LoVo (cell line): ENCODE measurements around the gene CELF1.

Experiments
- DNase-seq: peaks from one replicate; pipeline ENCODE4 v3.0.0-alpha.2; 2016; ENCODE audit warnings: low spot score

Gene CELF1

DNA sequence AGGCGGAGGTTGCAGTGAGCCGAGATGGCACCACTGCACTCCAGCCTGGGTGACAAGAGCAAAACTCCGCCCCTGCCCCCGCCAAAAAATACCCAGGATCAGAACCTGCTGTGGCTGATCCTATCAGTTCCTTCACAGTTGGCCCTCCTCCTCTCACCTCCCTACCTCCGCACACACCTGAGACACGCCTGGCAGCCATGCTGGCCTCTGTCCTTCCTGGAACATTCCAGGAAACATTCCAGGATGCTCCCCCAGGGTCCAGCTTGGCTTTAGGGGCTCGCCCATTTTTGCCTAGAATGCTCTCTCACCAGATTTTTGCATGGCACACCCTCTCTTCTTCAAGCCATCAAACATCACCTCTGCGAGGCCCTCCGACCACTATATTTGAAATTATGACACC, 106.1 kb downstream of the CELF1 start:
- no peak for DNase-seq

DNA sequence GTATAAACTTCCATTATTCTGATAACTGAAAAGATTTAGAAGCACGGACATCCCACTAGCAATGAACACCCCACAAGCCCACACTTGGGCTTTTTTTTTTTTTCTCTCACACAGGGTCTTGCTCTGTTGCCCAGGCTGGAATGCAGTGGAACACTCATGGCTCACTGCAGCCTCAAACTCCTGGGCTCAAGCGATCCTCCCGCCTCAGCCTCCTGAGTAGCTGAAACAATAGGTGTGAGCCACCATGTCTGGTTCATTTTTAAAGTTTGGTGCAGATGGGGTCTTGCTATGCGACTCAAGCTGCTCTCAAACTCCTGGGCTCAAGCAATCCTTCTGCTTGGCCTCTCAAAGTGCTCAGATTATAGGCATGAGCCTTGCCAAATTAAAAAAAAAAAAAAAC, 107.1 kb downstream of the CELF1 start:
- no peak for DNase-seq

DNA sequence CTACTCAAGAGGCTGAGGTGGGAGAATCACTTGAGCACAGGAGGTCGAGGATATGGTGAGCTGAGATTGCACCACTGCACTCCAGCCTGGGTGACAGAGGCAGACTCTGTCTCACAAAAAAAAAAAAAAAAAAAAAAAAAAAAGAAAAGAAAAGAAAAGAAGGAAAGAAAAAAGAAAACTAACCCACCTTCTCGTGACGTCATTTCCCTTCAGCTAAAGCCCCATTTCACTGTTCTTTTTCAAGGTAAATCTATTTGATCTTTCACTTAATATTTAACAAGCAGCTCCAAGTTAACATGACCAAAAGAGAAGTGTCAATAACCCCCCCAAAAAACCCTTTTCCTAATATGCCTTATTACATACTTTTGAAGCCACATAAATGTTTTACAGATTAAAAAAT, 109.1 kb downstream of the CELF1 start:
- DNase-seq = no peak

DNA sequence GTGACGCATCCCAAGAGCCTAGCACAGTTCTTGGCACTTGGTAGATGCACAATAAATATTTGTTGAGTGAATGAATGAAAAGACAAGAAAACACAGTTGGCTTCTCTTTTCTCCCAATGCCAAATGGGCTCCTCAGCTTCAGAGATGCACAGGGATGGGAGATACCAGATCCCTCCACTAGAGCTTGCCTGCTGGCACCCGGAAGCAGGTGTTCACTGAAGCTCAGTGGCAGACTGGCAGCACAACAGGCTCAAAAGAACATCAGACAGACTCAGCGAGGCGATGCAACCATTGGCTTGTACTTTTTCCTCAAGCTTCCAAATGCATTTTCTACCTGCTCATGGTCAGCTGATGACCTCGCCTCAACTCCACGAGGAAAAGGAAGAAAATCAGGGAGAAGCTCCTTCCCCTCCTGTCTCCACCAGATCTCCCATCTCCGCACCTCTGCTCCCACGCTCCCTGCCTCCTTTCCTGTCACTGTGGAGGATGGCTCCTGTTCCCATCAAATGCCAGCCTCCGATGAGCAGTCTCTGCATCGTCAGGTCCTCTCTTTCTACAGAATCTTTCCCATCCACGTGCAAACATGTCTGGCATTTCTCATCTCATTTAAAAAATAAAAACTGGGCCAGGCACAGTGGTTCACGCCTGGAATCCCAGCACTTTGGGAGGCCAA, 109.8 kb downstream of the CELF1 start:
- DNase-seq = no peak

DNA sequence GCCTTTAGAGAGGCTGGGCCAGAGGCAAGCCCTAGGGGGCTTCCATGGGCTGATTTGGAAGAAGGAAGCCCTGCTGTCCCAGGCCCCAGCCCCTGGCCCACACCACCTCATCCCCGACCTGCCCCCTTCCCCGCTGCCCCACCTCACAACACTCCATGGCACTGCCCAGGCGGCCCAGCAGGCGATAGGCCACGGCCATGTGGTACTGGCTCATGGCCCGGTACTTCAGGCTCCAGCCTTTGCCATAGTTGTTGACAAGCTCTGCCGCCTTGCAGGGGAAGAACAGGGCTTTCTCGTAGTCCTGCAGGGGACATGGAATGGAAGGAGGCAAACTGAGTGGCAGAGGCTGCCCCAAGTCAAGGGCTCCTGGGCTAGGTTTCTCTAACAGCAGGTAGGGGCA, 110.4 kb downstream of the CELF1 start:
- no peak for DNase-seq

DNA sequence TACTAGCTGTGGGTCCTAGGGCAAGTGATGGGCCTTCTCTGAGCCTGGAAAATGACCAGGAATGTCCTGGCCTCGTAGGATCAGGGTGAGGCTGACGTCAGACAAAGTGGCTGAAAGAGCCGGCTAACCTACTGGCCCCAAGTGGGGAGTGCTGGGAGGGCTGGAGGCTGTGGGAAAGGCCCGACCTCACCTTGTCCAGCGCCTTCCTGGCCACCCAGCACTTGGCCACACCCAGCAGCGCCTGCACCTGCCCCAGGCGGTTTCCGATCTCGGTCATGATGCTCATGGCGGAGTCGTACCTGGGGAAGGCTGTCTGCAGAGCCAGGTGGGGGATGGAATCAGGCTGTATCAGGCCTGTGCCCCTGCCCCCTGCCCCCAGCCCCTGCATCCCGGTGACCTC, 111.5 kb downstream of the CELF1 start:
- no peak for DNase-seq

DNA sequence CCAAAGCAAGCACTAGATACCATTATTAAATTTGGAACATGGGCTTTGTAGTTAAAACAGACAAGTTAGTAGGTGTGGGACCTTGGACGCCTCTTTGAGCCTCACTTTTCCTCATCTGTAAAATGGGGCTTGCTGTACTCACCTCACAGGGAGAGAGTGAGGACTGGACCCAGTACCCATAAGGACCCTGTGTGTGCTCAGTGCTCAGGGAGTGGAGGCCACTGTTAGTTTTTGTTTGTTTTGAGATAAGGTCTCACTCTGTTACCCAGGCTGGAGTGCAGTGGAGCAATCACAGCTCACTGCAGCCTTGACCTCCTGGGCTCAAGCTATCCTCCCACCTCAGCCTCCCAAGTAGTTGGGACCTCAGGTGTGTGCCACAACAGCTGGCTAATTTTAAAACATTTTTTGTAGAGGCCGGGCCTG, 112.9 kb downstream of the CELF1 start:
- no peak for DNase-seq

DNA sequence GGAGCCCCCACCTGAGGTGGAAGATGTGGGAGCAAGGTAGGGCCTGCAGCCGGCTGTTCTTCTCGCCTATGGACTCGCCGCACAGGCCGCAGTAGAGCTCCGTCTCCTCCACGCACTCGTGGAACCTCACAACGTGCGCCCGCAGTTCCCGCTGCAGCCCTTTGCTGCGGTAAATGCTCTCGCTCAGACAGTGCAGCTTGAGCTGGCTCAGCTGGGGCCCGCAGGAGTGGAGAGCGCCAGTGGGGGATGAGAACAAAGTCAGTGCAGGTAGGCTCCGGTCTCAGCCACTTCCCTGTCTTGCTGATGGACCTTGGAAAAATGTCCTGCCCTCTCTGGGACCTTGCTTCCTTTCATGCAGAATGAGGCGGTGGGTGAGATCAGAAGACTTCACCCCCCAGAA, 114.2 kb downstream of the CELF1 start:
- no peak for DNase-seq

DNA sequence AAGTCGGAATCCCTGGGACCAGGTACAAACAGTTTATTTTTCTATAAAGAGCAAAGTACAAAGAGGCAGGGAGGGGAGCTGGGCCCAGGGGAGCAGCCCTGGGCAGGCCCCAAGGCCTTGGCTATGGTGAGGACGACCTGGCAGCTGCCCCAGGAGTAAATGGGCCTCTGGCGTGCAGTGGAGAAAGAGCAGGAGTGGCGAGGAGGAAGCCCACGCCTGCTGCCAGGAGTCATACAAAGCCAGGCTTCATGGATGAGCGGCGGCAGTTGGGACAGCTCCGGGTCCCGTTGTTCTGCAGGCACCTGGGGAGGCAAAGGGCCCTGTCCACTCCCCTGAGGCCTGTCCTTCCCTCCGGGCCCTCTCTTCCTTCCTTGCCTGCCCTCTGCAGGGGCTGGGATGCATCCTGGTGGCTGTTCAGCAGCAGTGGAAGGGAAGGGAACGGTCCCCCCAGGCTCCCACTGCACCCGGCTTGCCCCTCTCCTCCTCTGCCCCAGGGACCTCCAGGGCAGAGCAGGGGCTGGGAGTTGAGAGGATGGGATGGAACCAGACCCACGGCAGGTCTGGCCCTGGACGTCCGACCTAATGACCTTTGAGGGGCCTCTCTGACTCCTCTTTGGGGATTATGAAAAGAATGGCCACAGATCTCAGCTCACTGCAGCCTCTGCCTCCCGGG, 115.0 kb downstream of the CELF1 start:
- no peak for DNase-seq

DNA sequence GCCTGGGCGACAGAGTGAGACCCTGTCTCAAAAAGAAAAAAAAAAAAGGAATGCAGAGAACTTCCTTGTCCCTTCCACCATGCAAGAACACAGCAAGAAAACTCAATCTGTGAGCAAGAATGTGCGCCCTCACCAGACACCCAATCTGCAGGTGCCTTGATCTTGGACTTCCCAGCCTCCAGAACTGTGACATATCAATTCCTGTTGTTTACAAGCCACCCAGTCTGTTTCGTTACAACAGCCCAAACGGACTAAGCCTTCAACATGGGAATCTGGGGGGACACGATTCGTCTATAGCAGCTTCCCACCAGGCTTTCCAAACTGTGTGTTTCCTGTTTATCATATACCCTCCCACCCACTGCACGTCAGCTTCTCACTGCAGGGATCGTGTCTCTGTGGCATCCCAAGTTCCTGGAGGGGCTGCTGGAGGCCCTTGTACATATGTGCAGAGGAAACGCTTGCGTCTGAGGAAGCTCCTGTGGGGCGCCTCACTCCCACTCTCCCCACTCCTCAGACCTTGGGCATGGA, 115.7 kb downstream of the CELF1 start:
- DNase-seq = no peak

DNA sequence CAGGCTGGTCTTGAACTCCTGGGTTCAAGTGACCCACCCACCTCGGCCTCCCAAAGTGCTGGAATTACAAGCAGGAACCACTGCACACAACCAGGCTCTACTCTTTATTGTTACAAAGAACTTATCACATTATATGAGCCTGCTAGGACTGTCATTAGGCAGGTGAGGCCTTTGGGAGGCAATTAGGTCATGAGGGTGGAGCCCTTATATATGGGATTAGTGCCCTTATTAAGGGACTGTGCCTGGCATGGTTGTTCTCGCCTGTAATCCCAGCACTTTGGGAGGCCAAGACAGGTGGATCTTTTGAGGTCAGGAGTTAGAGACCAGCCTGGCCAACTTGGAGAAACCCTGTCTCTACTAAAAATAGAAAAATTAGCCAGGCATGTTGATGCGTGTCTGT, 116.2 kb downstream of the CELF1 start:
- no peak for DNase-seq

DNA sequence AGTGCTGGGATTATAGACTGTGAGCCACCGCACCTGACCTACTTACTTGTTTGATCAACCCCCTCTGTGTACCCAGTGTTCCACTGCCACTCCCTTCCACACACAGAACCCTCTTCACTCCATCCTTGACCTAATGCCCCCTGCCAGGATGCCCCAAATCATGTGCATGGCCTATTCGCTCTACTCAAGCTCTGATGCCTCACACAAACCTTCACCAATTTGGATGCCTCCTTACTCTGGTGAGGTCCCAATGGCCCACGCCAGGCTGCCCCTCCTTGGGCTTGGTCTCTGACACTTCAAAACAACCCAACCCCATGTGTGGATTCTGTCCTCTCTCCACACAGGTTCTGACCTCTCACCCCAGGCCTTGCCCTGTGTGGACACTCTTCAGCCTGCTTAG, 117.2 kb downstream of the CELF1 start:
- DNase-seq = no peak

DNA sequence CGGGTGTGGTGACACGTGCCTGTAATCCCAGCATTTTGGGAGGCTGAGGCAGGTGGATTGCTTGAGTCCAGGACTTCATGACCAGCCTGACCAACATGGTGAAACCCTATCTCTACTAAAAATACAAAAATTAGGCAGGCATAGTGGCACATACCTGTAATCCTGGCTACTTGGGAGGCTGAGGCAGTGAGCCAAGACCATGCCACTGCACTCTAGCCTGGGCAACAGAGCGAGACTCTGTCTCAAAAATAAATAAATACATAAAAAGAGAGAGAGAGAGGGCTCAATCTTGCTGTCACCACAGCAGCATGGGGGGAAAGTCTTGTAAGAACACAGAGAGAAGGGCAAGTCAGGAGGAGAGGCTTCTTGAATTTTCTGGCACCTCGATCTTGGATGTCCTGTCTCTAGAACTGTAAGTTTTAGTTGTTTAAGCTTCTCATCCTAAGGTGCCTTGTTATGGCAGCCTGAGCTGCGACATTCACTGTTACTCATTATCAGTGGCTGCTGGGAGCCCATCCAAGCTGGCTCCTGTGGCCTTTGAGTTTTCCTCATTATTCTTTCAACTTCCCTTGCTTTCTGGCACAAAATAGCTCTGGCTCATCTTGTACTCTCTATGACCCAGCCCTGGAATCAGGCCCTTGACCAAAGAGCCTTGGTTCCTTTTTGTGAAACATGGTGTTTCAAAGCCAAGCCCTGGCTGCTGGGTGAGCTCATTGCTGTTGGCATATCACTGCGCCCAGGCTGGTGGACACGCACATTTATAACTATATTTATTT, 118.7 kb downstream of the CELF1 start:
- no peak for DNase-seq

DNA sequence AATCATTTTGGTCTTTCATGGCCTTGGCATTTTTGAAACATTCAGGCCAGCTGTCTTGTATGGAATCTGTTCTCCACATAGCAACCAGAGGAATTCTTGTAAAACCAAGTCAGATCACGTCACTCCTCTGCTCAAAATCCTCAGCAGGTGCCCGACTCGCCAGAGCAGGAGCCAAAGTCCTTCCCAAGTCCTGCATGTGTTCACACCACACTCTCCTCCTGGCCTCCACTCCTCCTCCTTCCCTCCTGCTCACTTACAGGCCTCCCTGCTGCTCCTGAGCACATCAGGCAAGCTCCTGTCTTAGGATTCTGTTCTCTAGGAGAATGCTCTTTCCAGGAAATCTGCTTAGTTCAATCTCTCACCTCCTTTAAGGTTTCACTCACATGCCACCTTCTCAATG, 119.8 kb downstream of the CELF1 start:
- DNase-seq = no peak

DNA sequence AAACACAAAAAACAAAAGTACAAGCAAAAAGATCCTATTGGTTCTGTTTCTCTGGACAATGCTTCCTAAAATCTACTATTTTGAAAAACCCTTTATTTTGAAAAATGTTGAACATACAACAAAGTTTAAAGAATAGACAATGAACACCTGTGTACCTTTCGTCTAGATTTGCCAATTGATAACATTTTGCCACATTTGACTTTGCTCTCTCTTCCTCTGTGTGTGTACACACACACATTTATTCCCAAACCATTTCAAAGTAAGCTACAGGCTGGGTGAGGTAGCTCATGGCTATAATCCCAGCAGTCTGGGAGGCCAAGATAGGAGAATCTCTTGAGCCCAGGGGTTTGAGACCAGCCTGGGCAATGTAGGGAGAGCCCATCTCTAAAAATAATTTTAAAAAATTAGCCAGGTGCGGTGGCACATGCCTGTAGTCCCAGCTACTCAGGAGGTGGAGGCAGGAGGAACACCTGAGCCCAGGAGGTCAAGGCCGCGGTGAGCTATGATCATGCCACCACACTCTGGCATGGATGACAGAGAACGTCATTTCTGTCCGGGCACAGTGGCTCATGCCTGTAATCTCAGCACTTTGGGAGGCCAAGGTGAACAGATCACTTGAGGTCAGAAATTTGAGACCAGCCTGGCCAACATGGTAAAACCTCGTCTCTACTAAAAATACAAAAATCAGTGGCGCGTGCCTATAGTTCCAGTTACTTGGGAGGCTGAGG, 121.4 kb downstream of the CELF1 start:
- no peak for DNase-seq

DNA sequence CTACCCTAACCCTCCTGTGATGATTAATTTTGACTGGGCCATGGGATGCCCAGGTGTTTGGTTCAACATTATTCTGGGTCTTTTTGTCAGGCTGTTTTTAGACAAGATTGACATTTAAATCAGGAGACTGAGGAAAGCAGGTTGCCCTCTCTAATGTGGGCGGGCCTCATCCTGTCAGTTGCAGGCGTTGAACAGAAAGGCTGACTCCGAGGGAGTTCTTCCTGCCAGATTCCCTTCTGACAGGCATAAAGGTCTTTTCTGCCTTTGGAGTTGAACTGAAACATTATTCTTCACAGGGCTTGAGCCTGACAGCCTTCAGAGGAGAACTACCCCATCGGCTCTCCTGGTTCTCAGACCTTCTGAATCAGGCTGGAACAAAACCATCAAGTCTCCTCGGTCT, 122.4 kb downstream of the CELF1 start:
- DNase-seq = no peak

DNA sequence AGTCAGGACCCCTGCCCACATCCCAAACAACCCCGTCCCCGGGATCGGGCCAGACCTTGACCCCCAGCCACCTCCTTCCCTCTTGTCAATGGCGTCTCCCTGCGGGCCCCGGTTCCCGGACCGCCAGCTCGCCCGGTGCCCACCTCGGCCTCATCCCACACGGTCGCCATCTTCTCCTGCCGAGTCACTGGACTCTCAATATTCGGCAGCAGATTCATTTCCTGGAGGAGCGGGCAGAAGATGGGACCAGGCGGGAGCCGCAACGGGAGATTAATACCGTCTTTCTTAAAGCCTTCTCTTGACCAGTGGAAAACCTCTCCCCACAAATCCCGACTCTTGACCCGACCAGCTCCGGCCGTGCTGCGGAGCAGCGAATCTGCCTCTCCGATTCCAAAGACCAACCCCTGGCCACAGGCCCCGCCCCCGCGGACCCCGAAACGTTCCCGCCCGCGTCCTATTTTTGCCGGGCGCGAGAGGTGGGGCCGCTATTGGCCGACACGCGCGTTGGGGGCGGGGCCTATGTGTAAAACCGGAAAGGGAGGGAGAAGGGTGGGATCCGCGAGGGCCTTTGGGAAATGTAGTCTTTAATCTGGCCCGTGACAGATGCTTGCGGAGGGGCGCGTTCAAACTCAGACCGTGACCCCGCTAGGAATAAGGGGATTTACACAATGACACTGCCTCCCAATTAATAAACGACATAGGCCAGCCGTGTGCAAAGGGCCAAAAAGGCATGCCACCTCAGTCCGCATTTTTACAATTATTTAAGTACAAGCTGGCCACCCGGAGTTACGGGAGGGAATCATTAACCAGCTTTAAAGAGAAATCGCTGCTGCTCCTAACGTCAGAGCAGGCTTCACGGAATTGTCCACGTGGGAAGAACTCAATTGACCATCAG, 126.6 kb downstream of the CELF1 start, which contains the start of gene PSMC3:
Gene PSMC3, minus strand, starts transcription at position 378 of the 895 bp plus-strand sequence. Its CDS starts 160 bp downstream, at position 218.
- DNase-seq = peak; percentile 97

DNA sequence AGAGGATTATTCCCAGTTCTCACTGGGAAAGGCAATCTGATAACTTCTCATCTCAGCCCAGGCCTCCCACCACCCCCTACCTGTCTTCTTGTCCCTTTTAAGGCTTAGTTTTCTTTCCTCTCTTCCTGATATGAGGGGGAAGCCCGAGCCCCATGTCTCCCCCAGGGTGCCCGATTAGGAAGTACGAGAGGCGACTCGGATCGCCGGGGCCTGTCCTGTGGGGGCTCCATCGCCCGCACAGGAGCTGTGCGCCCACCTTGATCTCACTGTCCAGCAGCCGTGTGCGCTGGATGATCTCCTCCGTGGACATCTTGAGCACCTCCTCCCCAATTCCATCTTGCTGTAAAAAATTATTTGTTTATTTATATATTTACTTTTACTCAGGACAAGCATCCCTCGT, 127.3 kb downstream of the CELF1 start:
- DNase-seq = no peak

DNA sequence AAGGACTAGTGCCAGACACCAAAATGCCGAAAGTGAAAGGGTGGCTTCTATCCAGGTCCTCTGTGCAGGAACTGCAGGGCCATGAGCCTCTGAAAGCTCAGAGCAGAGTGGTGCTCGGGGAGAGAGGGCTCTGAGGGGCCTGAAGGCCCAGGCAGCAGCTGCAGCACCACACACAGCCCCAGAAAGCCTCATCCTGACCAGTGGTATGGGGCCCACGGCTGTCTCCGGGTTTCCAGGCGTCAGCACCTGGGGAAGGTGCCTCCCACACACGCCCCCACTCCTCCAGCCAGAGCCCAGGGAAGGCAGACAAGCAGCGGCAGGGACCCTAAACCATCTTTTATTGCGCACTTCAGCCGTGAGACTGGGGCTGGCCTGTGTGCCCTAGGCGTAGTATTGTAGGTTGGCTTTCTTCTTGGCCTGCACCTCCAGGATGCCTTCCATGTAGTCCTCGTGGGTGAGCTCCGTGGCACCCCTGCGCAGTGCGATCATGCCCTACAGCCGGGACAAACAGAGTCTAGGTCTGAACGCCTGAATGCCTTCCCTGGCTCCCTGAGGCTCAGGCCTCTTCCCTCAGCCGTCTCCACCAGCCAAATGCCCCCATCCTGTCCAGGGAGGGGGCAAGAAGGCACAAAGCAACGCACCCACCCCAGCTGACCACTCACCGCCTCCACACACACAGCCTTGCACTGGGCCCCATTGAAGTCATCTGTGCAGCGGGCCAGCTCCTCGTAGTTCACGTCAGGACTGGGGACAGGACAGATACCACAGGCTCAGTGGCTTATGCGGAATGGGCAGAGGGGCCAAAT, 134.3 kb downstream of the CELF1 start:
- no peak for DNase-seq

DNA sequence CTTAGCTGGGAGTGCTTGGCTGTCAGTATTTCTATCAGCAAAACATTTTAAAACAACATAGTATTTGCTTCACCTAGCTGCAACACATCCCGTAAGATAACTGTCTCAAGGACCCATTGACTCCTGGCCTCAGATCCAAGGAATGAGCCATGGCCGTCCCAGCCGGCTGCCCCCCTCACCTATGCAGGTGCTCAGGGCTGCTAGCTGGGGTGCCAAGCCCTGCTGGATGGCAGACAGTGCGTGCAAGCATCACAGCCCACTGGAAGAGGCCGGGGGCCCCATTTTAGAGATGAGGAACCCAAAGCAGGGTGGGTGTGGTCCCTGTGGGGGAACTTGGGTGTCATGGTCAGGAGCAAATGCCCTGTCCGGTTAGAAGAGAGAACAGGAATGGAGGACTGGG, 135.2 kb downstream of the CELF1 start:
- no peak for DNase-seq
